Measurements from ENCODE around the gene SOSTDC1.
"Not testable (repeated sequence)": the region's sequence is repeated elsewhere in the genome, so short reads cannot be mapped to it uniquely, and the experiment has no call there.

Gene SOSTDC1, protein sequence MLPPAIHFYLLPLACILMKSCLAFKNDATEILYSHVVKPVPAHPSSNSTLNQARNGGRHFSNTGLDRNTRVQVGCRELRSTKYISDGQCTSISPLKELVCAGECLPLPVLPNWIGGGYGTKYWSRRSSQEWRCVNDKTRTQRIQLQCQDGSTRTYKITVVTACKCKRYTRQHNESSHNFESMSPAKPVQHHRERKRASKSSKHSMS

DNA sequence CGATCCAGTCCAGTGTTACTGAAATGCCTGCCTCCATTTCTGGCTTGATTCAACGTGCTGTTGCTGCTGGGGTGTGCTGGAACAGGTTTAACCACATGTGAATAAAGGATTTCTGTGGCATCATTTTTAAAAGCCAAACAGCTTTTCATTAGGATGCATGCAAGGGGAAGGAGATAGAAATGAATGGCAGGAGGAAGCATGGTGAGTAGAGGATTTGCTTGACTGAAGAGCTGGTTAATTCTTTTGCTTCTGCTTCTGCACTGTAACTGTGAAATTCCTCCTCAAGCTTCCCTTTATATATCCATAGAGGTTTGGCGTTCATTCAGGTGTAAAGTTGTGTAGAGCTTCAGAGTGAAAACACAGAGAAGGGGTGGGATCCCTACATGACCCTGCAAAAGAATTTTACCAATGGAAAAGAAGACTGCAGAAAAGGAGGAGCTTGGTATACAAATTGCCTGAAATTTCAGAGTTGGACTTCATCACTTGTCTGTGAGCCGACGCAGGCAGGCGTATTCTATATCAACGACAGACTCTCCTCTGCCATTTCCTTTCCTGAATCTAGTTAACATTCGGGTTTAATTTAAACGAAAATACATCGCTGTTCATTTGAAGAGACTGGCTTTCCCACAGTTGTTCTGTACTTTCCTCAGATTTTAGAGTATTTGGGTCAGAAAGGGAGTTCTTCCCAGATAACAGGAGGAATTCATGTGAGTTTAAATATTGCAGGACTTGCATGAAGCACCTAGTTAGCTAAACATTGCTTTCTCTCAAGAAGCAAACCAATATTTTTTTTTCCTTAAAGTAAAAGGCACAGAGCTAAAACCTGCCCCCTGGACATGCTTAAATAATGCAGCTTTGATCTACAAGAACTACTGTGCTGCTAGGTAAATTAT lies at the start of gene SOSTDC1:
SOSTDC1 (minus strand) TSS at position 270 of the 893 bp plus-strand sequence; CDS start at position 200, 70 bp downstream.
- TF ChIP-seq, protein P1, sequence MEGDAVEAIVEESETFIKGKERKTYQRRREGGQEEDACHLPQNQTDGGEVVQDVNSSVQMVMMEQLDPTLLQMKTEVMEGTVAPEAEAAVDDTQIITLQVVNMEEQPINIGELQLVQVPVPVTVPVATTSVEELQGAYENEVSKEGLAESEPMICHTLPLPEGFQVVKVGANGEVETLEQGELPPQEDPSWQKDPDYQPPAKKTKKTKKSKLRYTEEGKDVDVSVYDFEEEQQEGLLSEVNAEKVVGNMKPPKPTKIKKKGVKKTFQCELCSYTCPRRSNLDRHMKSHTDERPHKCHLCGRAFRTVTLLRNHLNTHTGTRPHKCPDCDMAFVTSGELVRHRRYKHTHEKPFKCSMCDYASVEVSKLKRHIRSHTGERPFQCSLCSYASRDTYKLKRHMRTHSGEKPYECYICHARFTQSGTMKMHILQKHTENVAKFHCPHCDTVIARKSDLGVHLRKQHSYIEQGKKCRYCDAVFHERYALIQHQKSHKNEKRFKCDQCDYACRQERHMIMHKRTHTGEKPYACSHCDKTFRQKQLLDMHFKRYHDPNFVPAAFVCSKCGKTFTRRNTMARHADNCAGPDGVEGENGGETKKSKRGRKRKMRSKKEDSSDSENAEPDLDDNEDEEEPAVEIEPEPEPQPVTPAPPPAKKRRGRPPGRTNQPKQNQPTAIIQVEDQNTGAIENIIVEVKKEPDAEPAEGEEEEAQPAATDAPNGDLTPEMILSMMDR (IDR thresholded peaks at IDR 0.05; ENCODE audit: extremely low read depth, missing control alignments) = no peak
- no peak for DNase-seq (ENCODE audit: low spot score)

DNA sequence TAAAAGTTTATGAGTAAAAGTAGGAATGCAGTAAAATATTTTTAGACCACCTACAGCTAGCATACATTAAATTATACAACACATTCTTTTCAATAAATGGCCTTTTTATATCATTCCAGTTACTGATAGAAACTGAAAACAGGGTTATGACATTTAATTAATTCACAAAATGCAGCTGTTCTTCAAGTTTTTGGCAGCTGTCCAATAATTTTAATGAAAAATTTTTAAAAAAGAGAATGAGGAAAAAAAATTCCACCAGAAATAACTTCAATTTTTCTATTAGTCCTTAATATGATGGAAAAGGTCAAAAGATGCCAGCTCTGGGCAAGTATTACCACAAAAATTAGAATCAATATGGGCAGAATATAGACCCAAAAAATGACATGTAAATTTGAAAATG lies 49.2 kb upstream of the SOSTDC1 start:
- no peak for DNase-seq (ENCODE audit: low spot score)
- TF ChIP-seq, protein P1 (IDR thresholded peaks at IDR 0.05; ENCODE audit: extremely low read depth, missing control alignments) = no peak

DNA sequence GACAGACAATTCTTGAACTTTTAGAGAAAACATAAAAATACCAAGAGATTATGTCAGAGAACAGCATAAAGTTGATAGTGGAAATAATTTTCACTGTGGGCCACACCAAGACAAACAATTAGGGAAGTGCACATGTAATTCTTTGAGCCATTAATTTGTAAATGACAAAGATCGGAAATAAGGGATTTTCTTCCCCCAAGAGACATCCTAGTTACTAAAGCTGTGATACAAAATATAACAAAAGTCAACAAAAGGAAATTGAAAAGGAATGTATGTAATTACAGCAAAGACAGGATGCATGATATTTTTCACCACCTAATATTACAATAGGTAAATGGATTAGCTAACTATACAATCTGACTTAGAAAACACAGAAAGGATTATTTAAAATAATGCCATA lies 48.7 kb upstream of the SOSTDC1 start:
- TF ChIP-seq, protein P1 (IDR thresholded peaks at IDR 0.05; ENCODE audit: extremely low read depth, missing control alignments) = no peak
- DNase-seq (ENCODE audit: low spot score) = no peak

DNA sequence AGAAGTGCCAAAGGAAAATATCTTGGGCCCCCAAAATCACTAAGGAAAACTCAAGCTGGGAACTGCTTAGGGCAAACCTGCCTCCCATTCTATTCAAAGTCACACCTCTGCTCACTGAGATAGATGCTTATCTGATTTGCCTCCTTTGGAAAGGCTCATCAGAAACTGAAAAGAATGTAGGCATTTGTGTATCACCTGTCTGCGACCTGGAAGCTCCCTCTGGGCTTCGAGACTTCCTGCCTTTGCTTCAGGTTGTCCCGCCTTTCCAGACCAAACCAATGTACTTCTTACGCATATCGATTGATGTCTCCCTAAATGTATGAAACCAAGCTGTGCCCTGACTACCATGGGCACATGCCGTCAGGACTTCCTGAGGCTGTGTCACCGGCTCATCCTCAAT lies 46.6 kb upstream of the SOSTDC1 start:
- TF ChIP-seq, protein P1 (IDR thresholded peaks at IDR 0.05; ENCODE audit: extremely low read depth, missing control alignments) = no peak
- no peak for DNase-seq (ENCODE audit: low spot score)

DNA sequence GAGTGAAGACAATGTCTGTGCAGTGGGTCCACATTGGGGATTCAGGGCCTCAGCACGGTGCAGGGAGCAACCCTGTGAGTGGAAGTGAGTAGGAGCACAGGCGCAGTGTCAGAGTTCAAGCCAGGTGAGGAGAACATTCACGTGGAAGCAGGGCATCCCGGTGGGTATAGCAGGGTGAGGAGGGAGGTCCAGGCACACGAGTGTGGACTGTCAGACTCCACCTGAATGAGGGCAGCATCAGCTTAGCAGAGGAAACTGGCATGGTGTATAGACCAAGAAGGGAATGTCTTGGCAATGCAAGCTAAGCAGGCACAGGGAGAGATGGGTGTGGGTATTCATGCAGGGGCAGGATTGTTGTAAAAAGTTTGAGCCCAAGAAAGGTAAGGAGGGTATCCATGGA lies 45.8 kb upstream of the SOSTDC1 start:
- TF ChIP-seq, protein P1 (IDR thresholded peaks at IDR 0.05; ENCODE audit: extremely low read depth, missing control alignments) = no peak
- no peak for DNase-seq (ENCODE audit: low spot score)

DNA sequence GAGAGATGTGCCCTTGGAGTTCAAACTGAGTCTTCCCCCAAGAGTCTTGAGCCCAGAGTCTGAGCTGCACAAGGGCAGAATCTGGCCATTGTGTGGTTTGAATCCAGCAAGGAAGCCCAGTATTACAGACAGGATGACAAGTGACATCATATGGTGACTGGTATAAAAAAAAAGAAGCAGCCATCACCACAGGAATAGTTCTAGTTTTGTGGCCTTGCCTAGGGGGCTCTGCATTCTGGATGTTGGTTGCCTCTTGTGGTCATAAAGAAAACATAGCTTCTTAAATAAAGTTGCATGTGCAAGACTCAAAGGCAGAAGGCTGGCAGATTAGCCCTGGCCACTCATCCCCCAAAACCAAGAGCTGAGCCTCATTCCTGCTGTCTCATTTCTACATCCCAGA lies 44.3 kb upstream of the SOSTDC1 start:
- TF ChIP-seq, protein P1 (IDR thresholded peaks at IDR 0.05; ENCODE audit: extremely low read depth, missing control alignments) = no peak
- no peak for DNase-seq (ENCODE audit: low spot score)

DNA sequence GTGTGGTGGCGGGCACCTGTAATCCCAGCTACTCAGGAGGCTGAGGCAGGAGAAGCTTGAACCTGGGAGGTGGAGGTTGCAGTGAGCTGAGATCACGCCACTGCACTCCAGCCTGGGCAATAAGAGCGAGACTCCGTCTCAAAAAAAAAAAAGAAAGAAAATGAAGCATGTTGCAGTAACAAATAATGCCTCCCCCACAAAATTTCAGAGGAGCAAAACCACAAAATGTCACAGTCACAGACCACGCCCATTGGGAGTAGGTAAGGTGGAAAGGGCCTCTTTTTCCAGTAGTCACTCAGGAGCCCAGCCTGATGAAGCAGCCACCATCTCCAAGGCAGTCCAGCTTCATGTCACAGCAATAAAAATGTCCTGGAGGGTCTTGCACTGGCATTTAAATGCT lies 40.9 kb upstream of the SOSTDC1 start:
- not testable (repeated sequence) for DNase-seq (ENCODE audit: low spot score)

Data from GM20000 (cell line).